ENCODE measurements around the gene CHMP2B. TPM values are rescaled to one million over a fixed set of nuclear protein-coding genes. Genes with fewer than 3 reads are reported as not detected.

The CHMP2B gene
- total and polyA plus RNA-seq, 2 experiments from 2014 or later = 59.3 to 137 TPM

GRCh38 chr3:87209111-87209510, 18.0 kb upstream of the CHMP2B start:
- H3K9me3 ChIP-seq (ENCODE audit: low read depth) = no peaks in the 10 kb centered on the region
- H3K4me3 ChIP-seq = no peak overlapping the region
- WGBS, 2 experiments (ENCODE audit: low coverage in 1 of 2, low lambda C conversion rate in 2 of 2, missing lambda C conversion rate in 2 of 2) = 52 to 62% methylated on average over 2 of the region's 2 CpGs
- H3K36me3 ChIP-seq (ENCODE audit: low read depth) = no peaks in the 10 kb centered on the region
- in situ Hi-C loops (cut with MboI) = no loop called here
- no peaks in the 10 kb centered on the region for H3K79me2 ChIP-seq (ENCODE audit: insufficient read depth)
- peaks cover 21% of the 10 kb centered on the region for H3K4me1 ChIP-seq (ENCODE audit: insufficient read depth)
- H3K27ac ChIP-seq = no peak overlapping the region
- H3K9ac ChIP-seq = no peak overlapping the region
- DNase-seq = no peak
- no peaks in the 10 kb centered on the region for H3K27me3 ChIP-seq (replicated peaks; ENCODE audit: insufficient read depth)
- H3F3A ChIP-seq (ENCODE audit: insufficient read depth) = peaks cover 22% of the 10 kb centered on the region
- no peak overlapping the region for H3K4me2 ChIP-seq (ENCODE audit: unreplicated experiment)
- no peak overlapping the region for H2AFZ ChIP-seq
- H4K20me1 ChIP-seq (ENCODE audit: insufficient read depth) = no peaks in the 10 kb centered on the region
- TF ChIP-seq EZH2phosphoT487 (IDR thresholded peaks at IDR 0.05; ENCODE audit: insufficient read depth, low read depth) (no peak), EZH2 (IDR thresholded peaks at IDR 0.05; ENCODE audit: insufficient read depth, poor library complexity, severe bottlenecking) (no peak)
- H3K9me2 ChIP-seq (ENCODE audit: insufficient read depth) = no peaks in the 10 kb centered on the region

- in situ Hi-C loops (cut with MboI) = no loop called here
- DNase-seq = no peak
- H3K9me2 ChIP-seq (ENCODE audit: insufficient read depth) = no peaks in the 10 kb centered on the region
- no peaks in the 10 kb centered on the region for H3K4me1 ChIP-seq (ENCODE audit: insufficient read depth)
- H3K4me2 ChIP-seq (ENCODE audit: unreplicated experiment) = no peak overlapping the region
- H3K9ac ChIP-seq = no peak overlapping the region
- no peak overlapping the region for H2AFZ ChIP-seq
- no peak overlapping the region for H3K27ac ChIP-seq
- 96 to 100% methylated on average over 1 of the region's 1 CpG for WGBS, 2 experiments (ENCODE audit: low coverage in 1 of 2, low lambda C conversion rate in 2 of 2, missing lambda C conversion rate in 2 of 2)
- H3K4me3 ChIP-seq = no peak overlapping the region
- H3K36me3 ChIP-seq (ENCODE audit: low read depth) = no peaks in the 10 kb centered on the region
- no peaks in the 10 kb centered on the region for H3K9me3 ChIP-seq (ENCODE audit: low read depth)
- no peaks in the 10 kb centered on the region for H3K79me2 ChIP-seq (ENCODE audit: insufficient read depth)
- TF ChIP-seq EZH2phosphoT487 (IDR thresholded peaks at IDR 0.05; ENCODE audit: insufficient read depth, low read depth) (no peak), EZH2 (IDR thresholded peaks at IDR 0.05; ENCODE audit: insufficient read depth, poor library complexity, severe bottlenecking) (no peak)
- no peaks in the 10 kb centered on the region for H4K20me1 ChIP-seq (ENCODE audit: insufficient read depth)
- H3F3A ChIP-seq (ENCODE audit: insufficient read depth) = no peaks in the 10 kb centered on the region
- H3K27me3 ChIP-seq (replicated peaks; ENCODE audit: insufficient read depth) = no peaks in the 10 kb centered on the region
Measured at GRCh38 chr3:87218560-87218959, 8.5 kb upstream of the CHMP2B start.

DNA sequence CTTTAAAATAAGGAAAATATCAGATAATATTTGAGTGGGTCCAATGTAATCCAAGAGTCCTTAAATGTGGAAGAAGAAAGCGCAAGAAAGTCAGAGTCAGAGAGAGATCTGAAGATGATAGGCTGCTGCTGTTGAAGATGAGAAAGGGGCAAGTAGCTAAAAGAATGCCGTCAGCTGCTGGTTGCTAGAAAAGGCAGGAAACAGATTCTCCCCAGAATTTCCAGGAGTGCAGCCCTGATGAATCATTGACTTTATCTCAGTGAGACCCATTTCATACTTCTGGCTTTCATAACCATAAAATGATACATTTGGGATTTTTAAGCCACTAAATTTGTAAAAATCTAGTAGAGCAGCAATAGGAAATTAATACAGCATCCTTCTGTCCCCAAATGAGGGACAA, 7.5 kb upstream of the CHMP2B start:
- Histone ChIP-seq H3K9ac (no peak overlapping the region), H3K9me2 (ENCODE audit: insufficient read depth) (no peaks in the 10 kb centered on the region), H3K4me1 (ENCODE audit: insufficient read depth) (no peaks in the 10 kb centered on the region), H4K20me1 (ENCODE audit: insufficient read depth) (no peaks in the 10 kb centered on the region), H3F3A (ENCODE audit: insufficient read depth) (no peaks in the 10 kb centered on the region), H3K27me3 (replicated peaks; ENCODE audit: insufficient read depth) (no peaks in the 10 kb centered on the region), H2AFZ (no peak overlapping the region), H3K36me3 (ENCODE audit: low read depth) (no peaks in the 10 kb centered on the region), H3K9me3 (ENCODE audit: low read depth) (no peaks in the 10 kb centered on the region), H3K27ac (no peak overlapping the region), H3K4me2 (ENCODE audit: unreplicated experiment) (no peak overlapping the region), H3K4me3 (no peak overlapping the region), H3K79me2 (ENCODE audit: insufficient read depth) (no peaks in the 10 kb centered on the region)
- peak; percentile 16 for DNase-seq
- TF ChIP-seq EZH2 (IDR thresholded peaks at IDR 0.05; ENCODE audit: insufficient read depth, poor library complexity, severe bottlenecking) = no peak
- no peak for TF ChIP-seq EZH2phosphoT487 (IDR thresholded peaks at IDR 0.05; ENCODE audit: insufficient read depth, low read depth)
- in situ Hi-C loops (cut with MboI) = no loop called here
- 72 to 75% methylated on average over 2 of the region's 2 CpGs for WGBS, 2 experiments (ENCODE audit: low coverage in 1 of 2, low lambda C conversion rate in 2 of 2, missing lambda C conversion rate in 2 of 2)

DNA sequence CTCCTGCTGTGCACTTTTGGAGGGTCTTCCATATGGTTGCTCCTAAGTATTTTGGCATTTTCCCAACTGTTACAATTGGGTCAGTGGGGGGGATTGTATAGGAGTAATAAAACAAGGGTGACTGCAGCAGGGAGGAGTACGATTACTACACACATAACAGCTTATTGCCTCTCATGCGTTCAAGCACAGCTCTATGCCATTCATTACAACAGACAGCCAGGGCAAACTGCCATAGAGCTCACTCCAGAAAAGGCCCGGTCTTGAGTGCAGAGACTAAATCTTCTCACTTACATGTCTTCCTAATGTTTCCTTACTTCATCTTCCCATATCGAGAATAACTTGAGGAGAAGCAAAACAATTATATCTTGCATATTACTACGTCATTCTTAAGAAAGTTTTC, 1.4 kb upstream of the CHMP2B start:
- Histone ChIP-seq H3K36me3 (ENCODE audit: low read depth) (no peaks in the 10 kb centered on the region), H3K9ac (no peak overlapping the region), H3K27me3 (replicated peaks; ENCODE audit: insufficient read depth) (no peaks in the 10 kb centered on the region), H3K9me3 (ENCODE audit: low read depth) (no peaks in the 10 kb centered on the region), H3K4me1 (ENCODE audit: insufficient read depth) (peaks cover 28% of the 10 kb centered on the region), H2AFZ (0 out of 2 replicates have a peak overlapping the region, but pooled peaks have one; percentile 99), H3K27ac (no peak overlapping the region), H3K4me3 (peak overlapping the region; percentile 94; the same call in 1 of the 2 replicates), H4K20me1 (ENCODE audit: insufficient read depth) (0 out of 2 replicates have a peak, but pooled peaks cover 6% of the 10 kb centered on the region), H3K9me2 (ENCODE audit: insufficient read depth) (no peaks in the 10 kb centered on the region), H3K79me2 (ENCODE audit: insufficient read depth) (peaks cover 35% of the 10 kb centered on the region), H3K4me2 (ENCODE audit: unreplicated experiment) (peak overlapping the region; percentile 90), H3F3A (ENCODE audit: insufficient read depth) (peaks cover 23% of the 10 kb centered on the region)
- 42 to 50% methylated on average over 5 of the region's 5 CpGs for WGBS, 2 experiments (ENCODE audit: low coverage in 1 of 2, low lambda C conversion rate in 2 of 2, missing lambda C conversion rate in 2 of 2)
- DNase-seq = peak; percentile 18
- TF ChIP-seq EZH2 (IDR thresholded peaks at IDR 0.05; ENCODE audit: insufficient read depth, poor library complexity, severe bottlenecking) (no peak), EZH2phosphoT487 (IDR thresholded peaks at IDR 0.05; ENCODE audit: insufficient read depth, low read depth) (no peak)
- in situ Hi-C loops (cut with MboI) = no loop called here

- no peak for DNase-seq
- no peaks in the 10 kb centered on the region for H3K9me2 ChIP-seq (ENCODE audit: insufficient read depth)
- H3K9me3 ChIP-seq (ENCODE audit: low read depth) = no peaks in the 10 kb centered on the region
- peaks cover 56% of the 10 kb centered on the region for H3K79me2 ChIP-seq (ENCODE audit: insufficient read depth)
- H3K27me3 ChIP-seq (replicated peaks; ENCODE audit: insufficient read depth) = no peaks in the 10 kb centered on the region
- peak overlapping the region; percentile 99 for H2AFZ ChIP-seq
- peak overlapping the region; percentile 84 for H3K27ac ChIP-seq
- in situ Hi-C loops (cut with MboI) = no loop called here
- 1 to 3% methylated on average over 3 of the region's 3 CpGs for WGBS, 2 experiments (ENCODE audit: low coverage in 1 of 2, low lambda C conversion rate in 2 of 2, missing lambda C conversion rate in 2 of 2)
- H3K36me3 ChIP-seq (ENCODE audit: low read depth) = no peaks in the 10 kb centered on the region
- peak overlapping the region; percentile 92 for H3K9ac ChIP-seq
- peak overlapping the region; percentile 94 for H3K4me3 ChIP-seq
- H3K4me1 ChIP-seq (ENCODE audit: insufficient read depth) = peaks cover 37% of the 10 kb centered on the region
- H3F3A ChIP-seq (ENCODE audit: insufficient read depth) = peaks cover 24% of the 10 kb centered on the region
- TF ChIP-seq EZH2phosphoT487 (IDR thresholded peaks at IDR 0.05; ENCODE audit: insufficient read depth, low read depth) (no peak), EZH2 (IDR thresholded peaks at IDR 0.05; ENCODE audit: insufficient read depth, poor library complexity, severe bottlenecking) (no peak)
- peak overlapping the region; percentile 95 for H3K4me2 ChIP-seq (ENCODE audit: unreplicated experiment)
- H4K20me1 ChIP-seq (ENCODE audit: insufficient read depth) = peaks cover 12% of the 10 kb centered on the region
Measured at GRCh38 chr3:87227835-87228144, 681 bp downstream of the CHMP2B start.

Data from GM23248 (cell line).